Mammary epithelial cell (primary cell): Measurements from ENCODE around the gene GTF2H4.

ENCODE experiments used
- EZH2 ChIP-seq: IDR thresholded peaks from 2 replicates; pipeline ENCODE4 v1.6.1; 2012; ENCODE audit warnings: low read length, inconsistent platforms, borderline replicate concordance
- TF ChIP-seq, protein P1 (sequence below), 2 donors: IDR thresholded peaks in 1 of 2; conservative IDR thresholded peaks in 1 of 2; 2 replicates each; pipeline ENCODE4 v1.5.1; 2011 to 2012; ENCODE audit warnings: inconsistent platforms in 2 of 2, low read length in 2 of 2, mild to moderate bottlenecking in 2 of 2, control low read depth in 1 of 2, low read depth in 1 of 2; ENCODE audit not compliant: insufficient read depth in 1 of 2; ENCODE audit errors: extremely low read depth in 1 of 2

DNA sequence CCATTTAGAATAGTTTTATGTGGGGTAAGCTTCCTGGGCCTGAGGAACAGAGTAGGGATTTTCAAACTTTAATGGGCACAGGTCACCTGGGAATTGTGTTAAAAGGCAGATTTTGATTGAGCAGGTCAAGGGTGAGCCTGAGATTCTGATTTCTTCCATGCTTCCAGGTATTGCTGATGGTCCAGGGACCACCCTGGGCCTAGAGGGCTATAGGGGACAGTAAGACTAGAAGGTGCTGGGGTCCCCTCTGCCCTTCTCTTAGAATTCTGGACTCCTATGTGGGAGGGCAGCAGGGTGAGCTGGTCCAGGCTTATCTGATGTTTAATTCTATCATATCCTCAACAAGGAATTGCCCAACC is 21.1 kb upstream of the GTF2H4 start:
- TF ChIP-seq, protein P1, sequence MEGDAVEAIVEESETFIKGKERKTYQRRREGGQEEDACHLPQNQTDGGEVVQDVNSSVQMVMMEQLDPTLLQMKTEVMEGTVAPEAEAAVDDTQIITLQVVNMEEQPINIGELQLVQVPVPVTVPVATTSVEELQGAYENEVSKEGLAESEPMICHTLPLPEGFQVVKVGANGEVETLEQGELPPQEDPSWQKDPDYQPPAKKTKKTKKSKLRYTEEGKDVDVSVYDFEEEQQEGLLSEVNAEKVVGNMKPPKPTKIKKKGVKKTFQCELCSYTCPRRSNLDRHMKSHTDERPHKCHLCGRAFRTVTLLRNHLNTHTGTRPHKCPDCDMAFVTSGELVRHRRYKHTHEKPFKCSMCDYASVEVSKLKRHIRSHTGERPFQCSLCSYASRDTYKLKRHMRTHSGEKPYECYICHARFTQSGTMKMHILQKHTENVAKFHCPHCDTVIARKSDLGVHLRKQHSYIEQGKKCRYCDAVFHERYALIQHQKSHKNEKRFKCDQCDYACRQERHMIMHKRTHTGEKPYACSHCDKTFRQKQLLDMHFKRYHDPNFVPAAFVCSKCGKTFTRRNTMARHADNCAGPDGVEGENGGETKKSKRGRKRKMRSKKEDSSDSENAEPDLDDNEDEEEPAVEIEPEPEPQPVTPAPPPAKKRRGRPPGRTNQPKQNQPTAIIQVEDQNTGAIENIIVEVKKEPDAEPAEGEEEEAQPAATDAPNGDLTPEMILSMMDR (conservative IDR thresholded peaks at IDR 0.05 in 1 of 2, IDR thresholded peaks at IDR 0.05 in 1 of 2; ENCODE audit: extremely low read depth in 1 of 2, insufficient read depth in 1 of 2, low read depth in 1 of 2, low read length in 2 of 2): no peak
- TF ChIP-seq EZH2: no peak
